GM12874 (cell line): ENCODE results near the gene ALMS1.

Experiments used
- TF ChIP-seq, protein P1 (sequence below): IDR thresholded peaks from 2 replicates; pipeline ENCODE4 v1.5.1; 2011; ENCODE audit warnings: low read depth, mild to moderate bottlenecking, control low read depth, low read length, moderate library complexity; ENCODE audit not compliant: insufficient read depth

The ALMS1 gene

DNA sequence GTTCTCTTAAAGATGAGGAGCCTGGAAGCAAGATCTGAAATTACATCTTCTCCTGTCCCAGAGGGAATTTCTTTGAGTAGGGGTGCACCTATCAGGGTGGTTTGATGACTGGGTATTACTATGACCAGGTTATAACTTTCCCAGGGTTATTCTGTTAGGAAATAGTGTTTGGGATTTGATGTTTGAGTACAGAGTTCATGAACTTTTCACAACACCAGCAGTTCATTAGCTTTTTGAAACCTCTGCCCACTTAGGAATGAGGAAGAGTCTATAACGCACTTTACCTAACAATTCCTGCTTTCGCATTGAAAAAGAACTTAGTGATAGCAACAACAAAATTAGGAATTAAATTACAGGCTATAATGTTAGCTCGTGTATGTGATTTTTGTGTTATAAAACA lies 58.6 kb downstream of the ALMS1 start:
- TF ChIP-seq, protein P1, sequence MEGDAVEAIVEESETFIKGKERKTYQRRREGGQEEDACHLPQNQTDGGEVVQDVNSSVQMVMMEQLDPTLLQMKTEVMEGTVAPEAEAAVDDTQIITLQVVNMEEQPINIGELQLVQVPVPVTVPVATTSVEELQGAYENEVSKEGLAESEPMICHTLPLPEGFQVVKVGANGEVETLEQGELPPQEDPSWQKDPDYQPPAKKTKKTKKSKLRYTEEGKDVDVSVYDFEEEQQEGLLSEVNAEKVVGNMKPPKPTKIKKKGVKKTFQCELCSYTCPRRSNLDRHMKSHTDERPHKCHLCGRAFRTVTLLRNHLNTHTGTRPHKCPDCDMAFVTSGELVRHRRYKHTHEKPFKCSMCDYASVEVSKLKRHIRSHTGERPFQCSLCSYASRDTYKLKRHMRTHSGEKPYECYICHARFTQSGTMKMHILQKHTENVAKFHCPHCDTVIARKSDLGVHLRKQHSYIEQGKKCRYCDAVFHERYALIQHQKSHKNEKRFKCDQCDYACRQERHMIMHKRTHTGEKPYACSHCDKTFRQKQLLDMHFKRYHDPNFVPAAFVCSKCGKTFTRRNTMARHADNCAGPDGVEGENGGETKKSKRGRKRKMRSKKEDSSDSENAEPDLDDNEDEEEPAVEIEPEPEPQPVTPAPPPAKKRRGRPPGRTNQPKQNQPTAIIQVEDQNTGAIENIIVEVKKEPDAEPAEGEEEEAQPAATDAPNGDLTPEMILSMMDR: no peak

DNA sequence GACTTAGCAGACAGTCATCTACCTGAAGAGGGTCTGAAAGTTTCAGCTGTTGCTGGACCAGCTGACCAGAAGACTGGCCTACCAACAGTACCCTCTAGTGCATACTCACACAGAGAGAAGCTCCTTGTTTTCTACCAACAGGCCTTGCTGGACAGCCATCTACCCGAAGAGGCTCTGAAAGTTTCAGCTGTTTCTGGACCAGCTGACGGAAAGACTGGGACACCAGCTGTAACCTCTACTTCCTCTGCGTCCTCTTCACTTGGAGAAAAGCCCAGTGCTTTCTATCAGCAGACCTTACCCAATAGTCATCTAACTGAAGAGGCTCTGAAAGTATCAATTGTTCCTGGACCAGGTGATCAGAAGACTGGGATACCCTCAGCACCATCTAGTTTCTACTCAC lies 63.2 kb downstream of the ALMS1 start:
- TF ChIP-seq, protein P1: no peak

DNA sequence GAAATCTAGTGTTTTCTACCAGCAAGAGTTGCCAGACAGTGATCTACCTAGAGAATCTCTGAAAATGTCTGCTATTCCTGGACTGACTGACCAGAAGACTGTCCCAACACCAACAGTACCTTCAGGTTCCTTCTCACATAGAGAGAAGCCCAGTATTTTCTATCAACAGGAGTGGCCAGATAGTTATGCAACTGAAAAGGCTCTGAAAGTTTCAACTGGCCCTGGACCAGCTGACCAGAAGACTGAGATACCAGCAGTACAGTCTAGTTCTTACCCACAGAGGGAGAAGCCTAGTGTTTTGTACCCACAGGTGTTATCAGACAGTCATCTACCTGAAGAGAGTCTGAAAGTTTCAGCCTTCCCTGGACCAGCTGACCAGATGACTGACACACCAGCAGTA lies 63.8 kb downstream of the ALMS1 start:
- TF ChIP-seq, protein P1: no peak

DNA sequence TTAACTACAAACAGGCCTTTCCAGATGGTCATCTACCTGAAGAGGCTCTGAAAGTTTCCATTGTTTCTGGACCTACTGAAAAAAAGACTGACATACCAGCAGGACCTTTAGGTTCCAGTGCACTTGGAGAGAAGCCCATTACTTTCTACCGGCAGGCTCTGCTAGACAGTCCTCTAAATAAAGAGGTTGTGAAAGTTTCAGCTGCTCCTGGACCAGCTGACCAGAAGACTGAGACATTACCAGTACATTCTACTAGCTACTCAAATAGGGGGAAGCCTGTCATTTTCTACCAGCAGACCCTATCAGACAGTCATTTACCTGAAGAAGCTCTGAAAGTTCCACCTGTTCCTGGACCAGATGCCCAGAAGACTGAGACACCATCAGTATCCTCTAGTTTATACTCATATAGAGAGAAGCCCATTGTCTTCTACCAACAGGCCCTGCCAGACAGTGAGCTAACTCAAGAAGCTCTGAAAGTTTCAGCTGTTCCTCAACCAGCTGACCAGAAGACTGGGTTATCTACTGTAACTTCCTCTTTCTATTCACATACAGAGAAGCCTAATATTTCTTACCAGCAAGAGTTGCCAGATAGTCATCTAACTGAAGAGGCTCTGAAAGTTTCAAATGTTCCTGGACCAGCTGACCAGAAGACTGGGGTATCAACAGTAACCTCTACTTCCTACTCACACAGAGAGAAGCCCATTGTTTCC lies 65.8 kb downstream of the ALMS1 start:
- TF ChIP-seq, protein P1: no peak

DNA sequence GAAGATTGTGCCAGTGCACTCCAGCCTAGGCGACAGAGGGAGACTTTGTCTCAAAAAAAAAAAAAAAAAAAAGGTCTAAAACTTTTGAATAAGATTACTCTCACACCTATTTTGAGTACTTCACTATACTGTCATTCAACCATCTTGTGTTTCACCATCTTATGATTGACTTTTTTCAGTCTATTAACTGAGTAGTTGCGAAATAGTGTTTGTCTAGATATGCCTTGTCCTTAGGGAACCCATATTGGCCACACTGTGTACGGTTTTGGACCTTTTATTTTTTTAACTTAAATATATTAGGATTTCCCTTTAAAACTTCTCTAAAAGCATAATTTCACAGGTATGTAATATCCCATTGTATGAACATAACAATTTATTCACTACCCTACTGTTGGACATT lies 72.3 kb downstream of the ALMS1 start:
- TF ChIP-seq, protein P1: no peak

DNA sequence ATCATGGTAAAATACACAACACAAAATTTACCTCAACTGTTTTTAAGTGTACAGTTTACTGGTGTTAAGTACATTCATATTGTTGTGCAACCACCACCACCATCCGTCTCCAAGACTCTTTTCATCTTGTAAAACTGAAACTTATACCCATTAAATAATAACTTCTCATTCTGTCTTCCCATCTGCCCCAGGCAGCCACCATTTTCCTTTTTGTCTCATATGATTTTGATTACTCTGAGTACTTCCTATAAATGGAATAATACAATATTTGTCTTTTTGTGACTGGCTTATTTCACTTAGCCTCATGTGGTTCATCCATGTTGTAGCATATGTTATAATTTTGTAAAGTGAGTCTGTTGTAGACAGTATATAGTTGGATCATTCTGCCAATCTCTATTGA lies 82.7 kb downstream of the ALMS1 start:
- TF ChIP-seq, protein P1: no peak

DNA sequence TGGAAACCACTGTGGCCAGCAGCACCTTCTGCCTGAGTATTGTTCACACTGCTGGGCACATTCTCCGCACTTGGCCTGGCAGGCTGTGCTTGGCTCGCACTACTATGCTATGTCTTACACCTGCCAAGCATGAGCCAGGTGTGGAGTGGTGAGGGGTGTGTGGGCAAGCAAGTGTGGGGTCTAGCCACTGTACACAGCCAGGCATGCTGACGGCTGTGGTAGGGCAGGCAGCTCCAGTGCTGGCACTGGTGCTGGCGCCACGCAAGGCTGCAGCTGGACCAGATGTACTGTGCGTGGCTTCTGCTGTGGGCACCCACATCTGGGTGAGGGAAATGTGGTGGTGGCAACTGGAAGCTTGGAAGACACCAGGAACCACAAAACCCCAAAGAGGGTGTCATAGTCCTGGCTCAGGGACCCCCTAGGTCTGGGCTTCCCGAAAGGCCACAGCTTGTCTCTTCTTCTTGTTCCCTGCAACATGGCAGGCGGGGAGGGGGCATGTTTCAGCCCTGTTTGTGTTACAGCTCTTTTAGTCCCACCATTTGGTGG lies 101.5 kb downstream of the ALMS1 start:
- TF ChIP-seq, protein P1: no peak
